IPS-11a (cell line): Measurements from ENCODE around the gene IFIT3.

Experiments used
- H3K4me3 ChIP-seq: one replicate; pipeline ENCODE4 v1.5.1; 2013; ENCODE audit warnings: low read depth, low read length, control low read depth

IFIT3 gene

DNA sequence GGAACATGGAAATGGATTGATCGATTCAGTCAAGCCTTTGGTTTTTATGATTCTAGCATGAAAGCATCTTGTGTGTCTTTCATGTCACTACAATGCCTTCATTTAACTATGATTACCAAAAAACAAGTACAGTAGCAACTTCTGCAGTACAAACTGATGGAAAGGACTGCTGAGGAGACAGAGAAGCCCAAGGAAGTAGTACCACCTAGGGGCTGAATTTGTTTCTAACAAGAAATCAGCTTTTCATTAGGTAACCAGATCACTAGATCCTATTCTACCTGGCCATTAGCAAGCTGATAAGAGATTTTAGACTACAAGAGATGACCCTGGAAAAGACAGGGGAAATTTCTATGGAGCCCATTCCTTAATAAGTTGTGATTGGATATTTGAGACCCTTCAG is 61.5 kb downstream of the IFIT3 start:
- H3K4me3 ChIP-seq = no peak overlapping the region
